Sigmoid colon (tissue), 4 donors: ENCODE data around the gene CDKN2C.

Experiments used
- POLR2AphosphoS5 ChIP-seq, 4 donors: sonication (generic); formaldehyde crosslinking; IDR thresholded peaks; one replicate each; pipeline ENCODE4 v1.6.1; 2017; ENCODE audit warnings: antibody characterized with exemption in 4 of 4
- TF ChIP-seq, protein P1 (sequence below), 4 experiments: fragments of 450-650 bp in 3 of 4; fragments of 200-600 bp in 1 of 4; IDR thresholded peaks; one replicate each; pipeline ENCODE4 v1.5.1; 2016 to 2019; ENCODE audit warnings: antibody characterized with exemption in 4 of 4, mild to moderate bottlenecking in 3 of 4, moderate library complexity in 2 of 4

DNA sequence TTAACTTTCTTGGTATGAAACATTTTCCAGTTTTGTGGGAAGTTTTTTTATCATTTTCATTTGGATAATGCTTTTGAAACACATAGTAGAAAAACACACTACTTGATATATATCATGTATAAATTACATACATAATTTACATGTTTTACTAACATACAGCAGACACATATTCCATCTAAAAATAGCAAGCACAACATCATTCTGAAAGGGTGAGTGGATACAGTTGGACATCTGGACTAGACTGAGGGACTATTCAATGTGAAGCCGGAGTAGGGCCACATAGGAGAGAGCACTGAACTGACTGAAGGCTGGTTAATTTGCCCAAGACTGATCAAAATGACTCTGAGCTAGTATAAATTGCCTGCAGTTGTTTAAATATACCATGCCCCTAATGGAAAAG, 11.7 kb downstream of the CDKN2C start:
- TF ChIP-seq, protein P1, sequence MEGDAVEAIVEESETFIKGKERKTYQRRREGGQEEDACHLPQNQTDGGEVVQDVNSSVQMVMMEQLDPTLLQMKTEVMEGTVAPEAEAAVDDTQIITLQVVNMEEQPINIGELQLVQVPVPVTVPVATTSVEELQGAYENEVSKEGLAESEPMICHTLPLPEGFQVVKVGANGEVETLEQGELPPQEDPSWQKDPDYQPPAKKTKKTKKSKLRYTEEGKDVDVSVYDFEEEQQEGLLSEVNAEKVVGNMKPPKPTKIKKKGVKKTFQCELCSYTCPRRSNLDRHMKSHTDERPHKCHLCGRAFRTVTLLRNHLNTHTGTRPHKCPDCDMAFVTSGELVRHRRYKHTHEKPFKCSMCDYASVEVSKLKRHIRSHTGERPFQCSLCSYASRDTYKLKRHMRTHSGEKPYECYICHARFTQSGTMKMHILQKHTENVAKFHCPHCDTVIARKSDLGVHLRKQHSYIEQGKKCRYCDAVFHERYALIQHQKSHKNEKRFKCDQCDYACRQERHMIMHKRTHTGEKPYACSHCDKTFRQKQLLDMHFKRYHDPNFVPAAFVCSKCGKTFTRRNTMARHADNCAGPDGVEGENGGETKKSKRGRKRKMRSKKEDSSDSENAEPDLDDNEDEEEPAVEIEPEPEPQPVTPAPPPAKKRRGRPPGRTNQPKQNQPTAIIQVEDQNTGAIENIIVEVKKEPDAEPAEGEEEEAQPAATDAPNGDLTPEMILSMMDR (IDR thresholded peaks at IDR 0.05), result no peak
- TF ChIP-seq POLR2AphosphoS5 (IDR thresholded peaks at IDR 0.05), result no peak
